KOPT-K1 (cell line): Measurements from ENCODE around the gene SLC29A2.
A peak's percentile ranks its signal among the peaks of the same experiment; 100 is the strongest.

Experiments used
- H3K27ac ChIP-seq: fragments of 200-600 bp; sonication (generic); 2 replicates; pipeline ENCODE4 v1.5.1; 2016; ENCODE audit warnings: antibody characterized with exemption, mild to moderate bottlenecking, low read depth, low read length; ENCODE audit not compliant: poor library complexity, severe bottlenecking
- H3K36me3 ChIP-seq: fragments of 200-600 bp; sonication (generic); 2 replicates; pipeline ENCODE4 v1.5.1; 2017; ENCODE audit warnings: antibody characterized with exemption, mild to moderate bottlenecking, low read length, moderate library complexity; ENCODE audit not compliant: insufficient read depth
- H3K9me3 ChIP-seq: fragments of 200-600 bp; sonication (generic); 2 replicates; pipeline ENCODE4 v1.5.1; 2017; ENCODE audit warnings: antibody characterized with exemption, low read length, mild to moderate bottlenecking; ENCODE audit not compliant: insufficient read depth, poor library complexity, severe bottlenecking

SLC29A2 gene

GRCh38 chr11:66335531-66336233 is 35.9 kb downstream of the SLC29A2 start:
- no peak overlapping the region for H3K27ac ChIP-seq
- H3K36me3 ChIP-seq = peaks cover 44% of the 10 kb centered on the region
- H3K9me3 ChIP-seq = no peaks in the 10 kb centered on the region

DNA sequence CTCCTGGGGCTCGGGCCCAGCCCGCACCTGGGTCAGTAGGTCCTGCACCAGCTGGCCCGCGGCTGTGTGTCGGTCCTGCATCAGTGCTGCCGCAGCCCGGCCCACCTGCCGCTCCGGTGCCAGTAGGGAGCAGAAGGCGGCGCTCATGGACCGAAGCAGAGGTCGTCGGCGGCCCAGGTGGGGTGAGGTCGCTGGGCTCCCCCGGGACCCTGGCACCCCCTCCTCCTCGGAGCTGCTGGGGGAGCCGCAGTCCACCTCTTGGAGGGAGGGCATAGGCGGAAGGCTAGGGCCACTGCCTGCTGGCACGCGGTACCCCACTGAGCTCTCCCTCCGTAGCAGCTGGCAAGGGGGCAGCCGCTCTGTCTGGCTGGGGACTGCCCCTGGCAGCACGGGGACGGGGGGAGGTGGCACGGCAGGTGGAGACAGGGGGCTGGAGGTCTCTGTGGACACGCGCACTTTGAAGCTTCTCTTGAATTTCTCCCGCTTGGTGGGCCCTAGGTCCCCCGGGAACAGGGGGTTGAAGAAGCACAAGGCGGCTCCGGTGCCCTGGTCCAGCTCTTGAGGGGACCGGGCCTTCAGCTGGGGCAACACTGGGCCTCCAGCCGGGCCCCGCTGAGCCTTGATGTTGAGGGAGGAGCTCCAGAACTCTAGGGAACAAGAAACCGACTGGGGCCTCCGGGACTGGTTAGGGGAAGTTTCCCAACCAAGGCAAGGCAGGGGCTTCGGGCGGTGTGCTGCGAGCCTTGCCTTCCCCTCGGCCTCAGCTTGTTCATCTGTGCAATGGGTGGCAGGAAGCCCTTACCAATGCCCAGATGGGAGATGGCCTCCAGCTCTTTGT is 36.7 kb downstream of the SLC29A2 start:
- H3K27ac ChIP-seq = no peak overlapping the region
- H3K9me3 ChIP-seq = no peaks in the 10 kb centered on the region
- H3K36me3 ChIP-seq = peaks cover 36% of the 10 kb centered on the region

GRCh38 chr11:66333896-66334604 is 37.5 kb downstream of the SLC29A2 start:
- Histone ChIP-seq H3K27ac (no peak overlapping the region), H3K9me3 (no peaks in the 10 kb centered on the region), H3K36me3 (peaks cover 28% of the 10 kb centered on the region; the same call in 1 of the 2 replicates)

- Histone ChIP-seq H3K9me3 (no peaks in the 10 kb centered on the region), H3K27ac (no peak overlapping the region), H3K36me3 (peaks cover 21% of the 10 kb centered on the region; the same call in 1 of the 2 replicates)
These were observed 38.2 kb downstream of the SLC29A2 start for GRCh38 chr11:66333220-66333877.

DNA sequence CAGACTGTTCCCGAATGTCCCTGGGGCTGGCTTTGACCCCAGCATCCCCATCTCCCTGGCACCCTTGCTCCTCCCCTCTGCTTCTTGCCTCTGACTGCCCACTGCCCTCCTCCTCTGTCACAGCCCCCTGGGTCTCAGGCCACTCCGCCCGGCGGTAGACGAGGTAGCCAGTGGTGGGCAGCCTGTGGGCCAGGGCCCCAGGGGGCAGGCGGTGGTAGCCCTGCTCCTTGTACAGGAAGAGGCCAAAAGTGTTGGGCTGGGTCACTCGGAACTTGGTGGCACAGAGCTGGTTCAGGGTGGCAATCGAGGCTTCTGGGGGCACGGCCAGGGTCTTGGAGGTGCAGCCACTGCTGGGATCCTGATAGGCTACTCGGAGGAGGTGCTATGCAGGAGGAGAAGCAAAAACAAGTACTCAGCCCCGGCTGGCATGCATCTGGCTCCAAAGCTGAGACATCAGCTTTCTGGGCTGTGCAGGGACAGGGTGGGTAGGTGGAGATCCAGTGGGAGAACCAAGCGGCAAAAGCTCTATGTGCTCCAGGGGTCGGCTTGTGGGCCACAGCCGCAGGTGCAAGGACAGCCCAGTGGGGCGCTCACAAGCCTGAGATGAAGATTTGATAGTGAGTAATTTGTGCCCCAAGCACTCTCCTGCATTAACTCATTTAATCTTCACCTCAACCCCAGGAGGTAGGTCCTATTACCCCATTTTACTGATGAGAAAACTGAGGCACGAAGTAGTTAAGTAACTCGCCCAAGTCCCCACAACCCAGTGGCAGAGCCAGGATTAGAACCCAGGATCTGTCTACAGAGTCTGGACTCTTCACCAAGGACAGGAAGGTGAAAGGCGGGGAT is 39.0 kb downstream of the SLC29A2 start:
- H3K9me3 ChIP-seq = no peaks in the 10 kb centered on the region
- peaks cover 13% of the 10 kb centered on the region; the same call in 1 of the 2 replicates for H3K36me3 ChIP-seq
- no peak overlapping the region for H3K27ac ChIP-seq

GRCh38 chr11:66331542-66332370 is 39.8 kb downstream of the SLC29A2 start:
- Histone ChIP-seq H3K27ac (no peak overlapping the region), H3K9me3 (no peaks in the 10 kb centered on the region), H3K36me3 (peaks cover 5% of the 10 kb centered on the region; the same call in 1 of the 2 replicates)

DNA sequence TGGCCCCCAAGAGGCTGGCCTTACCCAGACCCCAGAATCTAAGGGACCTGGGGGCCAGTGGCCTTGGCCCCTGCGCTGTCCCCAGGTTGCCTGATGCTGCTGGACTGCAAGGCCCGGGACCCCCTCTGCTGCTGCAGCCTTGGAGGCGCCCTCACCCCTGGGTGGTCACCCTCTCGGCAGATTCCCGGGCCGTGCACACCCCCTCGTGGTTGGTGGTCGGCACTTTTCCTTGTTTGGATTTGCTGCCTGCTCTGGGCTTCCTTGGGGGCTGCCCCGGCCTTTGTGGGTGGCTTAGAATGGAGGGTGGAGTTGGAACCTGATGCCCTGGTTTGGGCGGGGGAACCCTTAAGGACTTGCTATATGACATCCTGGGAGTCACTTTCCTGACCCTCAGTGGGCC is 40.6 kb downstream of the SLC29A2 start:
- Histone ChIP-seq H3K36me3 (no peaks in the 10 kb centered on the region), H3K9me3 (no peaks in the 10 kb centered on the region), H3K27ac (no peak overlapping the region)

GRCh38 chr11:66329165-66329673 is 42.3 kb downstream of the SLC29A2 start:
- H3K9me3 ChIP-seq = no peaks in the 10 kb centered on the region
- H3K27ac ChIP-seq = no peak overlapping the region
- H3K36me3 ChIP-seq = no peaks in the 10 kb centered on the region

DNA sequence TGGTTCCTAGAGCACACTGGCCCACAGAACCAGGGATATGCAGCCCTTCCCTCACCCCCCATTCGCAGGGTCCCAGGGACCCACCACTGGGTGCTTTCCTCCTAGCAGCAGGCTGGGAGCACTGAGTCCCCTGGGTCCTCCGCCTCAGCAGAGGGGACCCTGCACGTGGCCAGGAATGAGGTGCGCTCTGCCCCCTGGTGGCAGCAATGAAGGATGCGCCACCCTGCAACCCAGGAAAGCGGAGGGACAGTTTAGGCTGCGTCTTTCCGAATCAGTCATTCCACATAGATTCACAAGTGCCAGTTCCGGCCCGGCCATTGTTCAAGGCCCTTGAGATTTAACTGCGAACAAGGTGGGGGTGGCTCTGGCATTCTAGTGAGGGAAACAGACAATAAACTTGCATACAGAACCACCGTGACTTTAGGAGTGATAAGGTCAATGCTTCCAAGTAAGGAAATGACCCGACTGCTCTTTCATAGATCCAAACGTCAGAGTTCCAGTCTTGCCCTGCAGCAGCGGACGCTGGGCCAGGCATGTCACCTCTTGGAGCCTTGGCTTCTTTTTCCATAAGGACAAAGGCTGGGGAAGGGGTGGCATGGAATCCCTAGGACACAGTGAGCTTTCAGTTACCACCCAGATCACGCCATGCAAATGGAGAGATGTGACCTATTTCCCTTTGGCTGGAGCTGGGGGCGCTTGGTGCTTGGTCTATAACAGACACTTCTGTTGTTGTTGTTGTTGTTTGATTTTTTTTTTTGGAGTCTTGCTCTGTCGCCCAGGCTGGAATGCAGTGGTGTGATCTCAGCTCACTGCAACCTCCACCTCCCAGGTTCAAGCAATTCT is 43.0 kb downstream of the SLC29A2 start:
- Histone ChIP-seq H3K36me3 (no peaks in the 10 kb centered on the region), H3K27ac (peak overlapping the region; percentile 92), H3K9me3 (no peaks in the 10 kb centered on the region)

- Histone ChIP-seq H3K36me3 (no peaks in the 10 kb centered on the region), H3K9me3 (no peaks in the 10 kb centered on the region), H3K27ac (peak overlapping the region; percentile 92)
These were observed 43.6 kb downstream of the SLC29A2 start for GRCh38 chr11:66328031-66328301.

- Histone ChIP-seq H3K36me3 (no peaks in the 10 kb centered on the region), H3K27ac (peak overlapping the region; percentile 92), H3K9me3 (no peaks in the 10 kb centered on the region)
These were observed 44.2 kb downstream of the SLC29A2 start for GRCh38 chr11:66327171-66328030.
